ENCODE results near the gene LEFTY1. TPM values are rescaled to one million over a fixed set of nuclear protein-coding genes. Genes with fewer than 3 reads are reported as not detected.

Gene LEFTY1
- total RNA-seq, 1 donor from 2014 or later = not detected

DNA sequence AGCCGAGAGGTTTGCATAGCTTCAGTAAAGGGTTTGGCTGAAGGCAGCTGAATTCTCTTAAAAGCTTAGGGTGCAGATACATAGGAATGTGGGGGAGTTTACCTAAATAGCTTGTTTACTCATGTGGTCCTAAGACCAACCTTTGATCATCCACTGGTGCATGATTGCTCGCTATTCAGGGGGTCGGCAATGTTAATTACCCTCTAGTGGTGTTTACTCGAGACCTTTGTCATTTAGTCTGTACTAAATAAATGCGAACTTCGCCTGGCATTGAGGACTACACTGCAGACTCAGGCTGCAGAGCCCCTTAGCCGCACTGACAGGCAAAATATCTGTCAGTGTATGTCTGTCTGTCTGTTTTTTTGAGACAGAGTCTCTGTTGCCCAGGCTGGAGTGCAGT, 38.6 kb downstream of the LEFTY1 start:
- ATAC-seq (ENCODE audit: low read depth) (no peak), DNase-seq (no peak)
- Mint-ChIP-seq H3K9me3 (no peaks in the 10 kb centered on the region), H3K27ac (peak overlapping the region; percentile 94), H3K4me3 (no peak overlapping the region), H3K27me3 (no peaks in the 10 kb centered on the region), H3K4me1 (peaks cover 71% of the 10 kb centered on the region), H3K36me3 (ENCODE audit: low read depth) (peaks cover 63% of the 10 kb centered on the region)
- TF ChIP-seq, protein P1, sequence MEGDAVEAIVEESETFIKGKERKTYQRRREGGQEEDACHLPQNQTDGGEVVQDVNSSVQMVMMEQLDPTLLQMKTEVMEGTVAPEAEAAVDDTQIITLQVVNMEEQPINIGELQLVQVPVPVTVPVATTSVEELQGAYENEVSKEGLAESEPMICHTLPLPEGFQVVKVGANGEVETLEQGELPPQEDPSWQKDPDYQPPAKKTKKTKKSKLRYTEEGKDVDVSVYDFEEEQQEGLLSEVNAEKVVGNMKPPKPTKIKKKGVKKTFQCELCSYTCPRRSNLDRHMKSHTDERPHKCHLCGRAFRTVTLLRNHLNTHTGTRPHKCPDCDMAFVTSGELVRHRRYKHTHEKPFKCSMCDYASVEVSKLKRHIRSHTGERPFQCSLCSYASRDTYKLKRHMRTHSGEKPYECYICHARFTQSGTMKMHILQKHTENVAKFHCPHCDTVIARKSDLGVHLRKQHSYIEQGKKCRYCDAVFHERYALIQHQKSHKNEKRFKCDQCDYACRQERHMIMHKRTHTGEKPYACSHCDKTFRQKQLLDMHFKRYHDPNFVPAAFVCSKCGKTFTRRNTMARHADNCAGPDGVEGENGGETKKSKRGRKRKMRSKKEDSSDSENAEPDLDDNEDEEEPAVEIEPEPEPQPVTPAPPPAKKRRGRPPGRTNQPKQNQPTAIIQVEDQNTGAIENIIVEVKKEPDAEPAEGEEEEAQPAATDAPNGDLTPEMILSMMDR (IDR thresholded peaks at IDR 0.05) = no peak
- ChIA-PET POLR2A (interaction anchor here (3.9 kb wide), 1 partner anchor 31 kb away, joined by 37 read pairs; the partner anchor contains the start of gene TMEM63A), CTCF (interaction anchor here (0.8 kb wide), 1 partner anchor 376 kb away, joined by 3 read pairs; no protein-coding TSS in a partner anchor)
- intact Hi-C loops (cut with micrococcal nuclease) = no loop called here

DNA sequence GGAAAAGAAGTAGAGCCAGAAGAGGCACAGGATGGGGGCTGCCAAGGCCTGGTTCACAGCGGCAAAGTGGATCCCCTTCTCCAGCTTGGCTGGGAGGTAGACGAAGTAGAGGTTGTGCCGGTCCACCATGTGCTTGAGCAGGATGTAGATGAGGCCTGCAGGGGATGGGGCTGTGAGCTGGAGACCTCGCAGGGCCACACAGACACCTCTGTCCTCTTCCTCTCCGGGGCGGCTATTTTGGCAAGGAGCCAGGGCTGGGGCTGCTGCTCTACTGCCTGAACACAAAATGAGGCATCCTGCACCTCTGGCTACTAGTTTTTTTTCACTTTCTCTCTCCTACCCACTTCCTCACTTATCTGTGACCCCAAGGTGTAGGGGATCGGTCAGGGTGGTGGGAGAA, 39.0 kb downstream of the LEFTY1 start:
- ATAC-seq (ENCODE audit: low read depth) (no peak), DNase-seq (no peak)
- peaks cover 58% of the 10 kb centered on the region for H3K36me3 Mint-ChIP-seq (ENCODE audit: low read depth)
- TF ChIP-seq, protein P1 (IDR thresholded peaks at IDR 0.05) = no peak
- H3K27ac Mint-ChIP-seq = peak overlapping the region; percentile 94
- intact Hi-C loops (cut with micrococcal nuclease) = loop anchor here (2.0 to 5.0 kb wide), 5 partner anchors 38 to 375 kb away; partner anchors contain the start of genes ENAH and EPHX1
- H3K27me3 Mint-ChIP-seq = no peaks in the 10 kb centered on the region
- CTCF ChIA-PET = interaction anchor here (0.8 kb wide), 1 partner anchor 375 kb away, joined by 3 read pairs; no protein-coding TSS in a partner anchor
- H3K9me3 Mint-ChIP-seq = no peaks in the 10 kb centered on the region
- no peak overlapping the region for H3K4me3 Mint-ChIP-seq
- peaks cover 70% of the 10 kb centered on the region for H3K4me1 Mint-ChIP-seq
- POLR2A ChIA-PET = interaction anchor here (0.5 to 3.9 kb wide), 3 partner anchors 32 to 259 kb away, joined by 3 to 37 read pairs (median 10); partner anchors contain the start of genes SRP9 and TMEM63A

DNA sequence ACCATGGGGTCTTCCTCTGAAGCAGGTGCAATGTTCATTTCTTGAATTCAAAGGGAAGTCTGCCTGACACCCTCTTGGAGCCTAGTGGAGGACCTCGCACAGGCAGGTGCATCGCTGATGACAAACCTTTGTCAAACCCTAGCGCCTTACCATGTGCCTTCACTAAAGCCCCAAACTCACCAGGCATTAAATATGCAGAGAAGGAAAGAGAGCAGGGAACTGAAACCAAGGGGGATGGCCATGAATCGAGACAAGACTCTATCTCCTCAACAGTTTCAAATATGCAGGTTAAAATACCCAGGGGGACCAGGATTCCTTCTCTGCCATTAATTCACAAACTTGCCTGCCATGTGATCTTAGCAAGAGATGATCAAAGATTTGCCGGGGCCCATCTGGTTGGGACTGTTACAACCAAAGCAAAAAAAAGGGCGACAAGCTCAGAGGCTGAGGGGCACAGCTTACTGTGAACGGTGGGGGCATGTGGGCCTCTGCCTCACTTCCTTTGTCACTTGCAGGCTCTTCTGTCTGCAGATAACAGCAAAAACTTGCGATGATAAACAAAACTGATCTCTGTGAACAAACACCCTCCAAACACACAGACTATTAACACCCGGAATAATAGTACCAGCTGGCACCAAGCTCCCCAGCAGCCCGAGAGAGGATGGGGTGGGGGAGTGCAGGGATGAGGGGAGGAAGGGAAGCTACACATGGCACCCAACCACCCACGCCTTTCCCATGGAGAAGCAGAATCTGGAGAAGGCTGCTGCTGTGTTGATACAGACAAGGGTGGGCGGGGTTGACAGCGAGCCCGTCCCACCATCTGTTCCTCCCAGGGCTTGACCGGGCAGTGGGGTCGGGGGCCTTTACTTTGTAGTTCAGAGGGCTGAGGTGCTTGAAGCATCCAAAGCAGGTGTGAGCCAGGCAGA, 40.7 kb downstream of the LEFTY1 start:
- peak overlapping the region; percentile 71 for H3K4me3 Mint-ChIP-seq
- no peaks in the 10 kb centered on the region for H3K9me3 Mint-ChIP-seq
- DNase-seq (peak; percentile 40), ATAC-seq (ENCODE audit: low read depth) (peak; percentile 86)
- intact Hi-C loops (cut with micrococcal nuclease) = loop anchor here (1.0 to 5.0 kb wide), 8 partner anchors 34 to 373 kb away; partner anchors contain the start of genes ENAH, EPHX1, SRP9 and TMEM63A
- H3K4me1 Mint-ChIP-seq = peaks cover 69% of the 10 kb centered on the region
- POLR2A ChIA-PET = interaction anchor here (0.6 to 3.9 kb wide), 7 partner anchors 11 to 214 kb away, joined by 3 to 37 read pairs (median 7); partner anchors contain the start of genes H3-3A, PYCR2, SRP9 and TMEM63A
- TF ChIP-seq, protein P1 (IDR thresholded peaks at IDR 0.05) = no peak
- CTCF ChIA-PET = interaction anchor here (0.8 to 1.6 kb wide), 2 partner anchors 34 to 71 kb away, joined by 3 to 4 read pairs; partner anchors contain the start of genes SRP9 and TMEM63A
- H3K27ac Mint-ChIP-seq = peak overlapping the region; percentile 94
- peaks cover 42% of the 10 kb centered on the region for H3K36me3 Mint-ChIP-seq (ENCODE audit: low read depth)
- H3K27me3 Mint-ChIP-seq = no peaks in the 10 kb centered on the region

DNA sequence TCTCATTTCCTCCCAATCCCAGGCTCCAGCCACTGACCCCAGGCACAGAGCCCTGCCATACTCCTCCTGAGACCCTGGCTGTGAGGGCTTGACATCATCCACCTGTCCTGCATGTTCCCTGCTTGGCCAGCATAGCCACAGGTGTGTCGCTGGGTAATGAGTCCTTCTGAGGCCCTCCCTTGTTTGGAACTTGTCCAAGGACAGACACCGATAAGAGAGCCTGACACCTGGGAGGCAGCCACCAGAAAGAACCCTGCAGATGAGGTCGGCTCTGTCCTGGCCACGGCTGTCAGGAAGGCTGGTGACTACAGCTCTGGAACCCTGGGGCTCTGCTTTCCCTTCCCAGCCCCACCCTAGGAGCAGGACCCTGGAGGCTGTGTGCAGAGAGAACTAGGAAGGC, 41.3 kb downstream of the LEFTY1 start:
- DNase-seq (no peak), ATAC-seq (ENCODE audit: low read depth) (no peak)
- peaks cover 35% of the 10 kb centered on the region for H3K36me3 Mint-ChIP-seq (ENCODE audit: low read depth)
- ChIA-PET POLR2A (interaction anchor here (1.6 to 3.9 kb wide), 3 partner anchors 34 to 77 kb away, joined by 6 to 37 read pairs (median 8); partner anchors contain the start of genes PYCR2, SRP9 and TMEM63A), CTCF (interaction anchor here (1.6 kb wide), 1 partner anchor 70 kb away, joined by 4 read pairs; the partner anchor contains the start of gene SRP9)
- peaks cover 62% of the 10 kb centered on the region for H3K4me1 Mint-ChIP-seq
- H3K4me3 Mint-ChIP-seq = peak overlapping the region; percentile 71
- intact Hi-C loops (cut with micrococcal nuclease) = loop anchor here (1.0 to 5.0 kb wide), 8 partner anchors 35 to 373 kb away; partner anchors contain the start of genes ENAH, EPHX1, SRP9 and TMEM63A
- H3K9me3 Mint-ChIP-seq = no peaks in the 10 kb centered on the region
- TF ChIP-seq, protein P1 (IDR thresholded peaks at IDR 0.05) = no peak
- no peaks in the 10 kb centered on the region for H3K27me3 Mint-ChIP-seq
- H3K27ac Mint-ChIP-seq = peak overlapping the region; percentile 94

All from activated B cell treated with CpG ODN at 0.5 μM for 24 hours (primary cell).